HL-60 (cell line): ENCODE measurements around the gene MST1.

Source experiments
- CTCF ChIP-seq: IDR thresholded peaks from one replicate; pipeline ENCODE4 v1.5.1; 2011; ENCODE audit warnings: low read length, control low read depth, inconsistent platforms; ENCODE audit not compliant: insufficient read depth
- GABPA ChIP-seq: IDR thresholded peaks from 2 replicates; pipeline ENCODE4 v1.6.1; 2012; ENCODE audit warnings: low read depth
- POLR2AphosphoS5 ChIP-seq: IDR thresholded peaks from 2 replicates; pipeline ENCODE4 v1.6.1; 2012; ENCODE audit warnings: low read depth
- REST ChIP-seq: IDR thresholded peaks from 2 replicates; pipeline ENCODE4 v1.6.1; 2012; ENCODE audit warnings: low read depth; ENCODE audit not compliant: insufficient replicate concordance

- TF ChIP-seq CTCF (no peak), POLR2AphosphoS5 (no peak), GABPA (no peak), REST (no peak)
These were observed 39.1 kb downstream of the MST1 start for GRCh38 chr3:49650177-49650576.
